ENCODE results near the gene PPA2.

DNA sequence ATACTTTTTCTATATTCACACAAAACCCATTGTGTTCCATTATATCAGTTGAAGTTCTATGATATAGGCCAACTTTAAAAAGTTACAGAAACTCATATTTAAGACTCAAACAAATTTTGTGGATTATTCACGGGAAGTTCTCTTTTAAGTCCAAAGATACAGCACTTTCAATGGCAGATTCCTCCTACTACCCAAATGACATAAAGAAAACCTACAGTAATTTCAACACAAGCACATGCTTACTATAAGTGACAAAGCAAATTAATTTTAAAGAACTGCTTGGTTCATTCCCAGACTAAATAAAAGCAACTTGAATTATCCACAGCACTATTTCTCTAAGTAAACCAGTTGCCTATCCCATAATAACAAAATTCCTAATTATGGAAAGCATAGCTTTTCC is 4.1 kb downstream of the PPA2 start:
- TF ChIP-seq, protein P1, sequence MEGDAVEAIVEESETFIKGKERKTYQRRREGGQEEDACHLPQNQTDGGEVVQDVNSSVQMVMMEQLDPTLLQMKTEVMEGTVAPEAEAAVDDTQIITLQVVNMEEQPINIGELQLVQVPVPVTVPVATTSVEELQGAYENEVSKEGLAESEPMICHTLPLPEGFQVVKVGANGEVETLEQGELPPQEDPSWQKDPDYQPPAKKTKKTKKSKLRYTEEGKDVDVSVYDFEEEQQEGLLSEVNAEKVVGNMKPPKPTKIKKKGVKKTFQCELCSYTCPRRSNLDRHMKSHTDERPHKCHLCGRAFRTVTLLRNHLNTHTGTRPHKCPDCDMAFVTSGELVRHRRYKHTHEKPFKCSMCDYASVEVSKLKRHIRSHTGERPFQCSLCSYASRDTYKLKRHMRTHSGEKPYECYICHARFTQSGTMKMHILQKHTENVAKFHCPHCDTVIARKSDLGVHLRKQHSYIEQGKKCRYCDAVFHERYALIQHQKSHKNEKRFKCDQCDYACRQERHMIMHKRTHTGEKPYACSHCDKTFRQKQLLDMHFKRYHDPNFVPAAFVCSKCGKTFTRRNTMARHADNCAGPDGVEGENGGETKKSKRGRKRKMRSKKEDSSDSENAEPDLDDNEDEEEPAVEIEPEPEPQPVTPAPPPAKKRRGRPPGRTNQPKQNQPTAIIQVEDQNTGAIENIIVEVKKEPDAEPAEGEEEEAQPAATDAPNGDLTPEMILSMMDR (IDR thresholded peaks at IDR 0.05): no peak
- TF ChIP-seq POLR2A (IDR thresholded peaks at IDR 0.05): no peak

All from thyroid gland (tissue), 4 donors.